ENCODE measurements around the gene PCBP3.
"Not testable (repeated sequence)": the region's sequence is repeated elsewhere in the genome, so short reads cannot be mapped to it uniquely, and the experiment has no call there.

The PCBP3 gene

DNA sequence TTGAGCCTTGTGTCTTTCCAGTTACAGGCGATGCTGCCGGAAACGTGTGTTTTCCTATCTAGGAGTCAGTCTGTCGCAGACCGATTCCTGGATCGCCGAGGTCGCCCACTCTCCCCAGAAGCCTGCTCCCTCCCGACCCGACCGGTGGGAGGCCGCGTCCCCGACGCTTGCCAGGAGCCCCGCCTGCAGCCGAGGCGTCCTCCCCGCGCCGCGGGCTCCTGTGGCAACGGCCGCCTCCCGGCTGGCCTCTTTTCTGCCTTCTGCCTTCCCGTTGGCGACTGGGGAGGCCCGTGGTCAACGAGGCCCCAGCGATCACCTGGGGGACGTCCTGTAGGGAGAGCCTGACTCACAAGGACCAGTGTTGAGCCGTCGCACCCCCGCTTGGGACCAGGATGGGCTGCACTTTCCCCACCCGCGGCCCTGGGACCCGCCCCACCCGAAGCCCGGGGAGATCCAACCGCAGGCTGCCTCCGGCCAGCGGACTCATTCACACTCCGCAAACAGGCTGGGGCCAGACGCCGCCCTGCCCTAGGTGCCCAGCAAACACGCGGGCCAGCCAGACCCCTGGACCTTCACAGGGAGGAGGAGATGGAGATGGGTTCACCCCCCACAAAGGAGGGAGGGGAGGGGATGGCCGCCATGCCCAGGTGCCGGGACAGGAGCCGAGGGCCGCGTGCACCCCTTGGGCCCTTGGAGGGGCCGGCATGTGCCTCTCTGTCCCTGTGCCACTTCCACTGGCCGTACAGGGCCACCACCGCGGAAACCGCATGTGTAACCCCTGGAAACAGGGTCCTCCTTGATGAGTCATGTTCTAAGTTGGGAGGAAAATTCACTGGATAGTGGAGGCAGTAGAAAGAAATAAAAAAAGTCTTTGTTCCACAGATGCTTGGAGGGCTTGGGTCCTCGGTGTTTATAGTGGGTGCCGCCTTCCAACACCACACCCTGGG is 330.8 kb downstream of the PCBP3 start:
- DNase-seq (ENCODE audit: low read depth in 1 of 2, low spot score in 1 of 2): no peak

DNA sequence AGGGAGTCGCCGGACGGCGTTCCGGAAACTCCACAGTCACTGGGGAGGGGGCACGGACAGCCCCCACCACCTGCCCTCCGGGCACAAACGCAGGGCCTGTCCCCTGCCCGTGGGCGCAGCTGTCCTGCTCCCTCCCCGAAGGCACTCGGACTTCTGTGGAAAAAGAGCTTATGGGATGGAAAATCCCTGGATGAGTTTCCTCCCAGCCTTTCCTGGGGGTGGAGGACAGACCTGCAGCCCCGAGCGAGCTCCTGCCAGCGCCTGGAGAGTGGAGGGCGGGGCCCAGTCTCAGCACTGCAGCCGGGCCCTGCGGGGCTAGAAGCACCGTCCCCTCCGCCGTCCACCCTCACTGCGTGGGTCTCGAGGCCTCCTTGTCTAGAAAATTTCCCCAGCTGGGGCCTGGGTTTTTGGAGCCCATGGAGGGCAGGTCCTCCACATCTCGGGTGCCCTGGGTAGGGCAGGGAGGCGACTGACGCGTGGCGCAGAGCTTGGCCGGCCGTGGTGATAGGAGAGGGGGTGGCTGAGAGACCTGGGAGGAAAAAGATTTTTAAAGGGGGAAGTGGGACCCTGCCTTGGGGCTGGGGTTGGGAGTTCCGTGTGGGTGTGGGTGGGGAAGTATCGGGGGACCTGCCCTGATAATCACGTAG is 331.6 kb downstream of the PCBP3 start:
- no peak for DNase-seq (ENCODE audit: low read depth in 1 of 2, low spot score in 1 of 2)

DNA sequence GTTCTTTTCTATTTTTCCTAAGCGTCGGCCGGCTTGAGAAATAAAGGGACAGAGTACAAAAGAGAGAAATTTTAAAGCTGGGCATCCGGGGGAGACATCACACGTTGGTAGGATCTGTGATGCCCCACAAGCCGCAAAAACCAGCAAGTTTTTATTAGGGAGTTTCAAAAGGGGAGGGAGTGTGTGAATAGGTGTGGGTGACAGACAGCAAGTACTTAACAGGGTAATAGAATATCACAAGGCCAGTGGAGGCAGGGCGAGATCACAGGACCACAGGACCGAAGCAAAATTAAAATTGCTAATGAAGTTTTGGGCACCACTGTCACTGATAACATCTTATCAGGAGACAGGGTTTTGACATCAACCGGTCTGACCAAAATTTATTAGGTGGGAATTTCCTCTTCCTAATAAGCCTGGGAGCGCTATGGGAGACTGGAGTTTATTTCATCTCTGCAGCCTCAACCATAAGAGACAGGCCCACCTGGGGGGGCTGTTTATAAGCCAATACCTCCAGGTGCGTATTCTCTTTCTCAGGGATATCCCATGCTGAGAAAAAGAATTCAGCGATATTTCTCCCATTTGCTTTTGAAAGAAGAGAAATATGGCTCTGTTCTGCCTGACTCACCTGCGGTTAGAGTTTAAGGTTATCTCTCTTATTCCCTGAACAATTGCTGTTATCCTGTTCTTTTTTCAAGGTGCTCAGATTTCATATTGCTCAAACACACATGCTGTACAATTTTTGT is 332.3 kb downstream of the PCBP3 start:
- DNase-seq (ENCODE audit: low read depth in 1 of 2, low spot score in 1 of 2): not testable (repeated sequence)

DNA sequence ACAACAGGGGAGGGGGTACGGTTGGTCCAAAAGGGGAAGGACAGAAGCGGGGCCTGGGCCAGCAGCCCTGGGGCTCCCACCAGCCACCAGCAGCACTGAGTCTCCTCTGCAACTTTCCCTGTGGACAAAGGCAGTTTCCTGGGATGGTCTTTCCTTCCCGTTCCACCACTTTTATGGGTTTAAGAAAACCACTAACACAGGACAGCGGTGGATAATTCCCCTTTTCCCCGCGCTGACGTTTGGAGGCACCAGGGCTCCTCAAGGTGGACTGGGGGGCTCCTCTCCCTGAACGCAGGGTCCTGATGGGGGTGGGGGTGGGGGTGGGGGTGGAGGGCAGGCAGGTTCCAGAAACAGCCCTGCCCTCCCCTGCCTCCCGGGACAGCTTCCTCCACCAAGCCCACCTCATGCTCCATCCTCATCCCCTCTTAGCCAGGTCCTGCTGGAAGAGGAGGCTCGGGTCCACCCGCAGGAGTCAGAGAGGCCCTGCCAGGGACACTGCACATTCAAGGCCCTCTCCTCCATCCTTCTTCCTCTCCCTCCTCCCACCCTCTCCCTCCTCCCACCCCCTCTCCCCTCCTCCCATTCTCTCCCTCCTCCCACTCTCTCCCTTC is 333.3 kb downstream of the PCBP3 start:
- DNase-seq (ENCODE audit: low read depth in 1 of 2, low spot score in 1 of 2): no peak

DNA sequence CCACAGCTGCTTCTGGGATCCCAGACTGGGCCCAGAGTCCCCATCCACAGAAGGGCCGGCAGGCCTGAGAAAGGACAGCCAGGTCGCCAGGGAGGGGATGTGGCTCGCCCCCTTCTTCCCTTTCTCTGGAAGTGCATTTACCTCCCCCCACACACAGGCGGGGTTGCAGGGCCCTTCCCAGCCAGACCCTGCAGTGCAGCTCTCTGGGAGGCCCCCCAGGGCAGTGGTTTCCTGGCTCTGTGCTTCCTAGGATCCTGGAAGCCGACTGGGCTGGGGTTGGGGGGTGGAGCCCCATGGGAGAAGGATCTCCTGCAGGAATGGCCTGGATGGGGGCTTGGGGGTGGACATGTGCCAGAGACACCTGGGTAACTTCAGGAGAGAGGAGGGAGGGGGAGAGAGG is 333.9 kb downstream of the PCBP3 start:
- no peak for DNase-seq (ENCODE audit: low read depth in 1 of 2, low spot score in 1 of 2)

DNA sequence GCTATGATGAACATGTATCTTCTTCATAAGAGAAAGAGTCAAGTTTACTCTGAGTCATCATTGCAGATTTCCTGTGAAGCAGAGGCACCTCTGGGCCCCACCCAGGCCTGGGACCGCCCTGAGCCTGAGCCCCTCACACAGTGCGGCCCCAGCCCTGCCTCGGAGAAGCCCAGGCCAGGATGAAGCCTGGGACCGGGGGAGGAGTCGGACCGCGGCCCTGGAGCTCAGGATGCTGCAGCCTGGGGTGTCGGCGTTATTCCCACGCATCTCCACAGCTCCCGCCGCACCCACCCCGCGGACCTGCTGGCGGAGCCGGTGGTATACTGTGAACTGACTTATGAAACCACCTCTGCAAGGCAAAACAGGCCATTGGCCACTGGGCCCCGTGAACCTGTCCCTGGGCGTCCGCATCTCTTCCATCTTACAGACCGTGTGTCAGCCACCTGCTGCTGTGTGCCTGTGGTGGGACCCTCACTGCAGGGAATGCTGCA is 335.7 kb downstream of the PCBP3 start:
- DNase-seq (ENCODE audit: low read depth in 1 of 2, low spot score in 1 of 2): no peak

DNA sequence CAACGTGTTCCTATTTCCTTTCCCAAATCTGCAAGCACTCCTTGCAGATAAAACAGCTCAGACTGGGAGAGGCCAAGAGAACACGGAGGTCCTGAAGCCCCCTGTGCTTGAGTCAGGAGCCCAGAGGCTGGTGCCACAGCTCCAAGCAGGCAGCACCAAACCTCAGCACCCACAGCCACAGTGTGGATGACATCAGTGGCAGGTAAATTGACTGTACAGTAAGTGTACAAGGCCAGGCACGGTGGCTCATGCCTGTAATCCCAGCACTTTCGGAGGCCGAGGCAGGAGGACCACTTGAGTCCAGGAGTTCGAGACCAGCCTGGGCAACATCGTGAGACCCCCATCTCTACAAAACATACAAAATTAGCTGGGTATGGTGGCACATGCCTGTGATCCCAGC is 336.1 kb downstream of the PCBP3 start:
- no peak for DNase-seq (ENCODE audit: low read depth in 1 of 2, low spot score in 1 of 2)

DNA sequence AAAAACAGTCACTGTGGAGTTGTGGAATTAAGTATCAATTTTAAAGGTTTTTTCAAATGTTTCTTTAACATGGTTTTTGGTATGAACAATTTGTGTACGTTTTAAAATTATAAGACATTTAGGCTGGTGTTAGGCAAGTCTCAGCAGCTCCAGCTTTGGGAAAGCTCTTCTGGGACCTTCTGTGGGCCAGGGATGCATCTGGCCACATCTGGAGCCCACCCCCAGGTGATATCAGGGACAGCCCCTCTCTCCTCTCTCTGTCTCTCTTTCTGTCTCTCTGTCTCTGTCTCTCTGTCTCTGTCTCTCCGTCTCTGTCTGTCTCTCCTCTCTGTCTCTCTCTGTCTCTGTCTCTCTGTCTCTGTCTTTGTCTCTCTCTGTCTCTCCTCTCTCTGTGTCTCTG is 336.7 kb downstream of the PCBP3 start:
- DNase-seq (ENCODE audit: low read depth in 1 of 2, low spot score in 1 of 2): no peak

DNA sequence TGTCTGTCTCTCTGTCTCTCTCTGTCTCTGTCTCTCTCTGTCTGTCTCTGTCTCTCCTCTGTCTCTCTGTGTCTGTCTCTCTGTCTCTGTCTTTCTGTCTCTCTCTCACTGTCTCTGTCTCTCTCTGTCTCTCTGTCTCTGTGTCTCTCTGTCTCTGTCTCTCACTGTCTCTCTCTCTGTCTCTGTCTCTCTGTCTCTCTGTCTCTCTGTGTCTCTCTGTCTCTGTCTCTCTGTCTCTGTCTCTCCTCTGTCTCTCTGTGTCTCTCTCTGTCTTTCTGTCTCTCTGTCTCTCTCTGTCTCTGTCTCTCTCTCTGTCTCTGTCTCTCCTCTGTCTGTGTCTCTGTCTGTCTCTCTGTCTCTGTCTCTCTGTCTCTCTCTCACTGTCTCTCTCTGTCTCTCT is 337.2 kb downstream of the PCBP3 start:
- no peak for DNase-seq (ENCODE audit: low read depth in 1 of 2, low spot score in 1 of 2)

DNA sequence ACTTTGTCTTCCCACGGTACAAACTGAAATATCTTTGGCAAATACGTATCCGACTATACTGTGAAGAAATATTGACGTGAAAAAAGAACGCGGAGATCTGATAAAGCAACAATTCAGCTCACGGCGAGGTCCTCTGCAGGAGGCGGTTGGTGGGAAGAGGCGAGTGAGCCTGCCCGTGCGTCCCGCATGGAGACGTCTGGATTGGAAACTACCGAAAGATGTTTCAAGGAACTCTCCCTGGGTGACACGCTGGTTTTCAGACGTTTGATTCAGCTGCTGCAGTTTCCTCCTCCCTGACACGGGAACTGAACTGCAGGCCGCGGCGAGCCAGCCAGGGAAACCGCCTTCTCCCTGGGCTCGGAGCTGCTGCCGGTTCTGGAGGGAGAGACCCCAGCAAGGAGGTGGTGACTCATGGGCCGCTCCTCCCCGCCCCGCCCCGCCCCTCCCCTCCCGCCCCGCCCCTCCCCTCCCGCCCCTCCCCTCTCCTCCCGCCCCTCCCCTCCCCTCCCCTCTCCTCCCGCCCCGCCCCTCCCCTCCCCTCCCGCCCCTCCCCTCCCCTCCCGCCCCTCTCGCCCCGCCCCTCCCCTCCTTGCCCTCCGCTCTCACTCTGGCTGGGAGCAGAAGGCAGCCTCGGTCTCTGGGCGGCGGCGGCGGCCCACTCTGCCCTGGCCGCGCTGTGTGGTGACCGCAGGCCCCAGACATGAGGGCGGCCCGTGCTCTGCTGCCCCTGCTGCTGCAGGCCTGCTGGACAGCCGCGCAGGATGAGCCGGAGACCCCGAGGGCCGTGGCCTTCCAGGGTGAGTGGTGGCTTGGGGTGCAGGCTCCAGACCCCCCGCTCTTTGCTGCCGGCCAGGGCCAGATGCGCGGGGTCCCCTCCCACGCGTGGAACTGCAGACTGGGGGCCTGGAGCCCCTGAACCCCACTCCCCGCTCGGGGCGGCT is 337.9 kb downstream of the PCBP3 start, which contains the start of gene COL6A1:
Gene COL6A1 (plus strand): TSS at position 620 of the 941 bp plus-strand sequence. CDS start 81 bp downstream, at position 701.
- DNase-seq (ENCODE audit: low read depth in 1 of 2, low spot score in 1 of 2): peak in 1 of 2 donors; percentile 27

DNA sequence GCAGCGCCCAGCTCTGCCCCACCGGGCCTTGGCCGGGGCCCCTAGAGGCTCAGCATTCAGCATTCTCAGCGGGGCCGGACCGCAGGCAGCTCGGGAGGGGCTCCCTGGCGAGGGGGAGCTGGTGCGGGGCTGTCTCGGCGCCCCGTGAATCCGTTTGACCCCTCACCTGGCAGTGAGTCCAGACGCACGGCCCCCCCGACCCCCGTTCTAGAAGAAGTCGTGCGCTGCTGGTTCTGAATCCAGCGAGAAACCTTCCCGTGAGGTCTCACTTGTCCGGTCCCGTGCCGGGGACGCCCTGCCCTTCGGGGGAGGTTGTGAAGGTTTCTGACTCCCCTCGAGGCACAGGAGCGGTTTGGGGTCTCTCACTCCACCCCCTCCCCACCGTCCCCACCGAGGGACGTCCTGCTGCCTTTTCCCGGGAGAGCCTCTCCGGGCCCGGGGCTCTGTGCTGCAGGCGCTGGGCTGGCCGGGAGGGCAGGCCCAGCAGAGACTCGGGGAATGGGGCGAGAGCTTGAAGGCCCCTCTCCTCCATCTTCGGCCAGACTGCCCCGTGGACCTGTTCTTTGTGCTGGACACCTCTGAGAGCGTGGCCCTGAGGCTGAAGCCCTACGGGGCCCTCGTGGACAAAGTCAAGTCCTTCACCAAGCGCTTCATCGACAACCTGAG is 338.7 kb downstream of the PCBP3 start:
- DNase-seq (ENCODE audit: low read depth in 1 of 2, low spot score in 1 of 2): no peak

DNA sequence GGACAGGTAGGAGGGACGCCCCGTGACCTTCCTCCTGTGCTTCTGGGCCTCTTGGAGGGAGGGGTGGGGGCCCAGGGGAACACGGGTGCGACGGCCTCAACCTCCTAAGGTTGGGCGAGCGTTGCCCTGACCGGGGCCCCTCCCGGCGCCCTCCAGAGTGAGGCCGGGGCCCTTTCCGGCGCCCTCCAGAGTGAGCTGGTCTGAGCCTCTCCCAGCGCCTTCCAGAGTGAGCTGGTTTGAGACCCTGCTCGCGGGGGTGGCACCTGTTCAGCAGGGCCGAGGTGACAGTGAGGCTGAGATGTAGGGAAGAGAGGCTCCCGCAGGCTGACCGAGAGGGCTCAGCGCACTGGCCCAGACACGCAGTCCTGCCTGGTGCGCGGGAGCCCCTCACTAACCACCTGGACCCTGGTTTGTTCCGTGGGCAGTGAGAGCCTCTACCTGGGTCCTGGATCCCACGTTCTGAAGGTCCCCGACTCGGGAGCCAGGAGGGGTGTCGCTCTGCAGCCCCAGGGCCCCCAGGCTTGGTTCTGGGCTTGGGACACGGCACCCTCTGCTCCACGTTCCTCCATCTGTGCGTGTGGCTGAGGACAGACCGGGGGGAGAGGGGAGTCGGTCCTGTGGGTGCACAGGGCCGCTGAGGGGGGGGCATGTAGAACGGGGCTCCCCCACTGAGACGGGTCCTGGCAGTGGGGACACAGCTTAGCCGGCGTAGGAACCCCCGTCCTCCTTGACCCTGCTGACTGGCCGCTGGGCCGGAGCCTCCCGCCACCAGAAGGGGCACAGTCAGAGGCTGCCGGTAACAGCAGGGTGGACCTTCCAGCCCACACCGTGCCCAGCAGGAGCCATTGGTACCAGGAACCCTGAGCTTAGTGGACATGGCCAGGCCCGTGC is 339.5 kb downstream of the PCBP3 start:
- DNase-seq (ENCODE audit: low read depth in 1 of 2, low spot score in 1 of 2): no peak

DNA sequence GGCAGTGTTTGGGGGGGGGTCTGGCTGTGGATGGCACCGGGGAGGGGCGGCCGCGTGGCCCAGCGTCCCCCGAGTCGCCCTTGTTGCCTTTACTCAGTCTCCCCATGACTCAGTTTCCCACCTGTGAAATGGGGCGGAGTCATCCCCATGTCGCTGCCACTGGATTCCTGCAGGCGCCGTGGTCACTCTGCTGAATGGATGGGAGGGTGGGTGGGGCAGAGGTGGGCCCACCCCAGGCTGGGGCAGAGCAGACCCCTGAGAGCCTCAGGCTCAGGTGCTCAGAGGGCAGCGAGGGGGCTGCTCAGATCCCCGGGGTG is 340.1 kb downstream of the PCBP3 start:
- DNase-seq (ENCODE audit: low read depth in 1 of 2, low spot score in 1 of 2): no peak

DNA sequence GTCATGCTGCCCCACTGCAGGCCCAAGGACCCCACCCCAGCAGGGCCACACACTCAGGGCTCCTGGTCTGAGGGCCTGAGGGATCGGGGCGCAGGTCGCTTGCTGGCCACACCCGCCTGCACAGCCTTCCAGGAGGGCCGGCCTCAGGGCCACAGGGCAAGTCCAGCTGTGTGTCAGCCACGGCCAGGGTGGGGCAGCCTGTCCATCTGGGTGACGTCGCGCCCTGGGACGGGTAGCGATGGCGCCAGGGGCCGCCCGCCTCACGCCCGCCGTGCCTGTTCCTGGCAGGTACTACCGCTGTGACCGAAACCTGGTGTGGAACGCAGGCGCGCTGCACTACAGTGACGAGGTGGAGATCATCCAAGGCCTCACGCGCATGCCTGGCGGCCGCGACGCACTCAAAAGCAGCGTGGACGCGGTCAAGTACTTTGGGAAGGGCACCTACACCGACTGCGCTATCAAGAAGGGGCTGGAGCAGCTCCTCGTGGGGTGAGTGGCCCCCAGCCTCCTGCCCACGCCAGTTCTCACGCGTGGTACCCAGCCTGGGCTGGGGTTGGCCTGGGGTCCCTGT is 340.5 kb downstream of the PCBP3 start:
- DNase-seq (ENCODE audit: low read depth in 1 of 2, low spot score in 1 of 2): no peak

DNA sequence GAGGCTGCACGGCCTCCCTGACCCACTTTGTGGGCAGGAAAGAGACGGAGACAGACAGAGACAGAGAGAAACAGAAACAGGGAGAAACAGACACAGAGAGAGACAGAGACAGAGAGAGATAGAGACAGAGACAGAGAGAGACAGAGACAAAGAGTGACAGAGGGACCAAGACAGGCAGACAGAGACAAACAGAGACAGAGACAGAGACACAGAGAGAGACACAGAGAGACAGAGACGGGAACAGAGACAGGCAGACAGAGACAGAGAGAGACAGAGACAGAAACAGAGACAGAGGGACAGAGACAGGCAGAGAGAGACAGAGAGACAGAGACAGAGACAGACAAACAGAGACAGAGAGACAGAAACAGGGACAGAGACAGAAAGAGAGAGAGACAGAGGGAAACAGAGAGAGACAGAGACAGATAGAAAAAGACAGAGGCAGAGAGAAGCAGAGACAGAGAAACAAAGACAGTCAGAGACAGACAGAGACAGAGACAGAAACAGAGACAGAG is 341.1 kb downstream of the PCBP3 start:
- no peak for DNase-seq (ENCODE audit: low read depth in 1 of 2, low spot score in 1 of 2)

DNA sequence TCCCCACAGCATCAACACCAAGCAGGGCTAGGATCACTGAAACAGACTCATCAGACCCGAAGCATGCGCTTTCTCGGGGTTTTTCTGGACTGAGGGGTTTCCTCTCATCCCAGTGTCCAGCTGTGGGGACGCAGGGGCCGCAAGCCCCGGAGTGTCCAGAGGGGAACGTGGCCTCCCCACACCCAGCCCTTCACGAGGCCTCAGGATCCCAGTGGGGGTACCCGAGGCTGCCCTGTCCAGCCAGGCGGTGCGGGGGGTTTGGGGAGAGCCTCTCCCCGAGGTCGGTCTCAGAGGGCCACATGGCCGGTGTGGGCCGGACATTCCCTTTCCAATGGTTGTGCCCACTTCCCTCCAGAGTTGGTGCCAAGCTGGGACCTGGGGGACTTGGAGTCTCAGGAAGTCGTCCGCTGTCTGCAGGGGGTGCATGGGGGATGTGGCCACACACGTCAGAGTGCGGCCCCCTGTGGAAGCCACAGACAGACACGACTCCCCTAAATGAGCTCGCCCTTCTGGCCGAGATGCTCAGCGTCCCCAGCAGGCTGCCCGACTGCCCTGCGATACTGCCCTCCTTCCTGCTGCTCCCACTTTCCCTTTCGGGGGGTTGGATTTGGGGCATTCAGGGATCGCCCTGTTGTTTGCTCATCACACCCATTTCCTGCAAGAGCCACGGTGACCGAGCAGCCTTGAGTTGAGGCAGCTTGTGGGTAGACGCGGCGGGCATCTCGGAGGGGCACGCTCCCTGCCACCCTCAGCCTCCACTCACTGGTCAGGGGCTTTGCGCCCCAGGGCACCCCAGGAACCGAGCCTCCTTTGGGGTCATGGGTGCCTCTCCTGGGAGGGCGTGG is 342.2 kb downstream of the PCBP3 start:
- no peak for DNase-seq (ENCODE audit: low read depth in 1 of 2, low spot score in 1 of 2)
